Neural cell (in vitro differentiated cells): Measurements from ENCODE around the gene RHEBL1. TPM values are rescaled to one million over a fixed set of nuclear protein-coding genes. Genes with fewer than 3 reads are reported as not detected.

Experiments
- H2AFZ ChIP-seq: fragments of 200-600, 300-800 bp; sonication (generic), shearing (Covaris generic); 2 replicates; pipeline ENCODE4 v1.6.0; 2014; ENCODE audit warnings: low read depth, mild to moderate bottlenecking, antibody characterized with exemption, low read length, moderate library complexity
- H3F3A ChIP-seq: fragments of 200-600 bp; shearing (Covaris generic); 2 replicates; pipeline ENCODE4 v1.6.1; 2016; ENCODE audit warnings: mild to moderate bottlenecking, moderate library complexity, mixed read lengths, antibody characterized with exemption, low read length; ENCODE audit not compliant: insufficient read depth, poor library complexity, severe bottlenecking
- H3K27ac ChIP-seq: fragments of 200-600, 300-800 bp; sonication (generic), shearing (Covaris generic); 2 replicates; pipeline ENCODE4 v1.5.1; 2014; ENCODE audit warnings: mild to moderate bottlenecking, low read length, moderate library complexity
- H3K27me3 ChIP-seq: fragments of 300-800, 200-600 bp; sonication (generic), shearing (Covaris generic); 2 replicates; pipeline ENCODE4 v1.6.0; 2014; ENCODE audit warnings: mild to moderate bottlenecking, low read depth, low read length, moderate library complexity; ENCODE audit not compliant: insufficient read depth
- H3K36me3 ChIP-seq: fragments of 300-800, 200-600 bp; sonication (generic), shearing (Covaris generic); 2 replicates; pipeline ENCODE4 v1.5.1; 2014; ENCODE audit warnings: mild to moderate bottlenecking, antibody characterized with exemption, low read length, moderate library complexity; ENCODE audit not compliant: insufficient read depth
- H3K4me2 ChIP-seq: fragments of 300-800, 200-600 bp; sonication (generic), shearing (Covaris generic); 2 replicates; pipeline ENCODE4 v1.6.0; 2014; ENCODE audit warnings: mild to moderate bottlenecking, low read length
- H3K4me3 ChIP-seq: fragments of 300-800, 200-600 bp; sonication (generic), shearing (Covaris generic); 2 replicates; pipeline ENCODE4 v1.5.1; 2014; ENCODE audit warnings: mild to moderate bottlenecking, low read length, moderate library complexity
- H3K79me2 ChIP-seq: fragments of 200-600 bp; shearing (Covaris generic); replicated peaks from 2 replicates; pipeline ENCODE4 v1.6.0; 2014; ENCODE audit warnings: mild to moderate bottlenecking, low read length, moderate library complexity; ENCODE audit not compliant: insufficient read depth
- H3K9ac ChIP-seq: fragments of 300-800, 200-600 bp; sonication (generic), shearing (Covaris generic); 2 replicates; pipeline ENCODE4 v1.6.1; 2016; ENCODE audit warnings: mild to moderate bottlenecking, low read length, mixed read lengths
- H3K9me2 ChIP-seq: fragments of 200-600 bp; shearing (Covaris generic); 2 replicates; pipeline ENCODE4 v1.6.1; 2016; ENCODE audit warnings: mild to moderate bottlenecking, low read length, mixed read lengths; ENCODE audit not compliant: insufficient read depth
- H3K9me3 ChIP-seq: fragments of 200-600, 300-800 bp; sonication (generic), shearing (Covaris generic); 2 replicates; pipeline ENCODE4 v1.6.1; 2016; ENCODE audit warnings: mild to moderate bottlenecking, mixed run types, low read length, moderate library complexity, mixed read lengths
- H4K20me1 ChIP-seq: fragments of 200-600 bp; shearing (Covaris generic); 2 replicates; pipeline ENCODE4 v1.6.1; 2016; ENCODE audit warnings: mild to moderate bottlenecking, mixed run types; ENCODE audit not compliant: insufficient read depth
- CTCF ChIP-seq: fragments of 450-650 bp; IDR thresholded peaks from 2 replicates; pipeline ENCODE4 v1.5.1; 2014; ENCODE audit warnings: antibody characterized with exemption, mild to moderate bottlenecking, moderate library complexity; ENCODE audit not compliant: poor library complexity, severe bottlenecking
- EP300 ChIP-seq: fragments of 450-650 bp; conservative IDR thresholded peaks from 2 replicates; pipeline ENCODE4 v1.6.1; 2014; ENCODE audit warnings: antibody characterized with exemption, mild to moderate bottlenecking, moderate library complexity; ENCODE audit not compliant: poor library complexity, severe bottlenecking
- EZH2 ChIP-seq: fragments of 200-600, 300-800 bp; shearing (Covaris generic), sonication (generic); IDR thresholded peaks from 2 replicates; pipeline ENCODE4 v1.6.1; 2014; ENCODE audit warnings: antibody characterized with exemption, low read length, borderline replicate concordance, mild to moderate bottlenecking; ENCODE audit not compliant: insufficient read depth, poor library complexity, severe bottlenecking
- MXI1 ChIP-seq: fragments of 450-650 bp; conservative IDR thresholded peaks from 2 replicates; pipeline ENCODE4 v1.6.1; 2014; ENCODE audit warnings: antibody characterized with exemption, mild to moderate bottlenecking; ENCODE audit not compliant: poor library complexity, severe bottlenecking
- POLR2AphosphoS5 ChIP-seq: IDR thresholded peaks from 2 replicates; pipeline ENCODE4 v1.6.1; 2012
- RAD21 ChIP-seq: fragments of 450-650 bp; conservative IDR thresholded peaks from 2 replicates; pipeline ENCODE4 v1.6.1; 2014; ENCODE audit warnings: antibody characterized with exemption, mild to moderate bottlenecking, moderate library complexity
- REST ChIP-seq: IDR thresholded peaks from 2 replicates; pipeline ENCODE4 v1.6.1; 2012; ENCODE audit warnings: borderline replicate concordance
- SMC3 ChIP-seq: fragments of 450-650 bp; conservative IDR thresholded peaks from 2 replicates; pipeline ENCODE4 v1.6.1; 2014; ENCODE audit warnings: antibody characterized with exemption, mild to moderate bottlenecking, moderate library complexity; ENCODE audit not compliant: poor library complexity
- TAF1 ChIP-seq: IDR thresholded peaks from 2 replicates; pipeline ENCODE4 v1.6.1; 2012; ENCODE audit warnings: low read depth
- polyA plus RNA-seq: library from polyadenylated mRNA; depleted of rRNA; stranded (reverse); fragments of >200 nt; gene quantifications from 2 replicates; pipeline ENCODE4 v1.2.3, GENCODE V29; 2014

The RHEBL1 gene
- polyA plus RNA-seq, 1 donor from 2014 or later = 0.68 TPM

- Histone ChIP-seq H3F3A (peaks cover 3% of the 10 kb centered on the region), H4K20me1 (no peaks in the 10 kb centered on the region), H3K79me2 (no peaks in the 10 kb centered on the region), H3K9me3 (no peaks in the 10 kb centered on the region), H3K9me2 (no peaks in the 10 kb centered on the region), H3K36me3 (no peaks in the 10 kb centered on the region), H3K9ac (no peak overlapping the region), H3K27ac (no peak overlapping the region), H3K27me3 (no peaks in the 10 kb centered on the region), H2AFZ (no peak overlapping the region), H3K4me2 (no peak overlapping the region), H3K4me3 (no peak overlapping the region)
- no peak for TF ChIP-seq EZH2
- no peak for TF ChIP-seq POLR2AphosphoS5
- TF ChIP-seq SMC3 = no peak
- no peak for TF ChIP-seq CTCF
- no peak for TF ChIP-seq EP300
Observed at GRCh38 chr12:49020441-49020840, 49.3 kb downstream of the RHEBL1 start.

GRCh38 chr12:49019443-49020324, 50.1 kb downstream of the RHEBL1 start:
- Histone ChIP-seq H3K79me2 (no peaks in the 10 kb centered on the region), H3K9me3 (no peaks in the 10 kb centered on the region), H3F3A (peaks cover 3% of the 10 kb centered on the region), H3K27ac (peak overlapping the region; percentile 94), H3K36me3 (no peaks in the 10 kb centered on the region), H3K9me2 (no peaks in the 10 kb centered on the region), H3K27me3 (no peaks in the 10 kb centered on the region), H3K9ac (peak overlapping the region; percentile 96), H2AFZ (no peak overlapping the region), H3K4me2 (no peak overlapping the region), H4K20me1 (no peaks in the 10 kb centered on the region), H3K4me3 (peak overlapping the region; percentile 84)
- TF ChIP-seq CTCF (no peak), EZH2 (no peak), MXI1 (no peak), SMC3 (no peak), POLR2AphosphoS5 (no peak), RAD21 (no peak), REST (no peak), EP300 (no peak), TAF1 (no peak)
